H1 (cell line): ENCODE data around the gene ARMH1. TPM values are rescaled to one million over a fixed set of nuclear protein-coding genes. Genes with fewer than 3 reads are reported as not detected.

Experiments
- CTCF ChIA-PET: fragments of 300-600 bp; sonication (Branson Sonifier 250); formaldehyde crosslinking; loops from one replicate; lab custom pipeline; 2021; ENCODE audit not compliant: partially characterized antibody; lab: Charles Lee
- POLR2A ChIA-PET: fragments of 300-600 bp; sonication (Branson Sonifier 250); formaldehyde crosslinking; loops from one replicate; lab custom pipeline; 2021; ENCODE audit warnings: inconsistent platforms; ENCODE audit not compliant: partially characterized antibody; lab: Charles Lee
- DNase-seq, 2 experiments: peaks; one replicate each; pipeline versions ENCODE4 v3.0.0 to v3.0.0-alpha.2; 2010 to 2022; ENCODE audit warnings: low spot score in 2 of 2, low read depth in 1 of 2, mixed read lengths in 1 of 2
- FAIRE-seq: peaks from 2 replicates; lab custom pipeline; 2011; peaks lifted over from hg19 to GRCh38; lab: Jason Lieb, UNC
- H2AFZ ChIP-seq: 2 replicates; pipeline ENCODE4 v1.8.1; 2012; ENCODE audit warnings: low read length, inconsistent platforms
- H2AK5ac ChIP-seq: 2 replicates; pipeline ENCODE4 v1.6.1; 2013; ENCODE audit warnings: low read depth, low read length
- H2BK120ac ChIP-seq: replicated peaks from 2 replicates; pipeline ENCODE3; 2013; ENCODE audit warnings: low read depth, low read length, inconsistent platforms
- H2BK12ac ChIP-seq: 2 replicates; pipeline ENCODE4 v1.6.1; 2013; ENCODE audit warnings: low read depth, low read length
- H2BK15ac ChIP-seq: 2 replicates; pipeline ENCODE4 v1.6.1; 2013; ENCODE audit warnings: low read length
- H2BK20ac ChIP-seq: 2 replicates; pipeline ENCODE4 v1.6.1; 2013; ENCODE audit warnings: low read length
- H2BK5ac ChIP-seq: 2 replicates; pipeline ENCODE4 v1.6.1; 2013; ENCODE audit warnings: low read depth, low read length
- H3K14ac ChIP-seq: 2 replicates; pipeline ENCODE4 v1.6.1; 2013; ENCODE audit warnings: inconsistent platforms; ENCODE audit not compliant: insufficient read length
- H3K18ac ChIP-seq: 2 replicates; pipeline ENCODE4 v1.6.1; 2013; ENCODE audit warnings: low read length; ENCODE audit errors: extremely low read depth
- H3K23ac ChIP-seq: 2 replicates; pipeline ENCODE4 v1.6.1; 2013; ENCODE audit warnings: inconsistent platforms; ENCODE audit not compliant: insufficient read length
- H3K23me2 ChIP-seq: 2 replicates; pipeline ENCODE4 v1.6.1; 2013; ENCODE audit warnings: low read depth, low read length
- H3K27ac ChIP-seq: 2 replicates; pipeline ENCODE4 v1.6.1; 2011; ENCODE audit warnings: low read depth, low read length, inconsistent platforms
- H3K27me3 ChIP-seq, 4 experiments: replicated peaks in 1 of 4; 1 replicate in 1 of 4; 2 replicates in 3 of 4; pipeline versions ENCODE4 v1.6.1 to v1.8.1; 2011 to 2013; ENCODE audit warnings: low read length in 3 of 4, mild to moderate bottlenecking in 3 of 4, inconsistent platforms in 2 of 4, mixed read lengths in 2 of 4, moderate library complexity in 1 of 4; ENCODE audit not compliant: control insufficient read depth in 3 of 4, insufficient read depth in 3 of 4; ENCODE audit errors: extremely low read depth in 1 of 4
- H3K36me3 ChIP-seq, 4 experiments: 2 replicates each; pipeline versions ENCODE4 v1.6.1 to v1.8.1; 2011 to 2013; ENCODE audit warnings: mild to moderate bottlenecking in 4 of 4, low read length in 3 of 4, moderate library complexity in 2 of 4, control low read depth in 1 of 4, inconsistent platforms in 1 of 4; ENCODE audit not compliant: insufficient read depth in 4 of 4, control insufficient read depth in 2 of 4
- H3K4ac ChIP-seq: replicated peaks from 2 replicates; pipeline ENCODE3; 2013; ENCODE audit warnings: low read length, low read depth, mixed read lengths, inconsistent platforms; ENCODE audit not compliant: insufficient read length
- H3K4me1 ChIP-seq, 4 experiments: replicated peaks in 1 of 4; 1 replicate in 1 of 4; 2 replicates in 3 of 4; pipeline versions ENCODE4 v1.6.1 to v1.8.1; 2011 to 2013; ENCODE audit warnings: low read length in 3 of 4, inconsistent platforms in 2 of 4, mixed read lengths in 1 of 4; ENCODE audit not compliant: insufficient read depth in 4 of 4, control insufficient read depth in 3 of 4
- H3K4me2 ChIP-seq, 2 experiments: 2 replicates each; pipeline versions ENCODE4 v1.6.1 to v1.8.1; 2011 to 2013; ENCODE audit warnings: low read depth in 2 of 2, low read length in 2 of 2, control low read depth in 1 of 2, inconsistent platforms in 1 of 2, mild to moderate bottlenecking in 1 of 2; ENCODE audit not compliant: insufficient read depth in 1 of 2
- H3K4me3 ChIP-seq, 4 experiments: fragments of 200-600, 300-600 bp in 1 of 4; sonication (generic), shearing (Covaris generic), sonication (Bioruptor Twin) in 1 of 4; 2 replicates each; pipeline versions ENCODE4 v1.5.1 to v1.8.1; 2011 to 2016; ENCODE audit warnings: low read length in 4 of 4, low read depth in 3 of 4, control low read depth in 2 of 4, inconsistent platforms in 2 of 4, mild to moderate bottlenecking in 2 of 4, mixed read lengths in 1 of 4, moderate library complexity in 1 of 4; ENCODE audit not compliant: insufficient read depth in 2 of 4; ENCODE audit errors: extremely low read depth in 1 of 4
- H3K56ac ChIP-seq: replicated peaks from 2 replicates; pipeline ENCODE3; 2013; ENCODE audit warnings: low read depth, mild to moderate bottlenecking, mixed read lengths, low read length, inconsistent platforms; ENCODE audit not compliant: insufficient read length
- H3K79me1 ChIP-seq: 2 replicates; pipeline ENCODE4 v1.6.1; 2013; ENCODE audit warnings: low read depth, low read length, control low read depth
- H3K79me2 ChIP-seq, 2 experiments: 2 replicates each; pipeline versions ENCODE4 v1.6.1 to v1.8.1; 2012 to 2013; ENCODE audit warnings: low read length in 2 of 2, mild to moderate bottlenecking in 2 of 2, inconsistent platforms in 1 of 2; ENCODE audit not compliant: insufficient read depth in 2 of 2, control insufficient read depth in 1 of 2
- H3K9ac ChIP-seq, 4 experiments: replicated peaks in 1 of 4; 1 replicate in 1 of 4; 2 replicates in 3 of 4; pipeline versions ENCODE4 v1.6.1 to v1.8.1; 2011 to 2013; ENCODE audit warnings: low read depth in 3 of 4, low read length in 3 of 4, control low read depth in 2 of 4, mild to moderate bottlenecking in 2 of 4, moderate library complexity in 2 of 4, inconsistent platforms in 1 of 4; ENCODE audit errors: extremely low read depth in 1 of 4
- H3K9me3 ChIP-seq, 2 experiments: 2 replicates each; pipeline versions ENCODE4 v1.6.1 to v1.8.1; 2012 to 2013; ENCODE audit warnings: mild to moderate bottlenecking in 2 of 2, moderate library complexity in 2 of 2, control low read depth in 1 of 2, inconsistent platforms in 1 of 2, low read depth in 1 of 2, low read length in 1 of 2, mixed read lengths in 1 of 2; ENCODE audit not compliant: insufficient read depth in 2 of 2
- H4K20me1 ChIP-seq, 2 experiments: replicated peaks in 1 of 2; 2 replicates each; pipeline versions ENCODE3 to v1.8.1; 2011 to 2013; ENCODE audit warnings: inconsistent platforms in 2 of 2, low read length in 2 of 2, mild to moderate bottlenecking in 1 of 2; ENCODE audit not compliant: insufficient read depth in 2 of 2, control insufficient read depth in 1 of 2
- H4K5ac ChIP-seq: 2 replicates; pipeline ENCODE4 v1.6.1; 2013; ENCODE audit warnings: low read length, low read depth, mixed read lengths, inconsistent platforms; ENCODE audit not compliant: insufficient read length
- H4K8ac ChIP-seq: 2 replicates; pipeline ENCODE4 v1.8.0; 2013; ENCODE audit warnings: mild to moderate bottlenecking, moderate library complexity, low read length, inconsistent platforms; ENCODE audit not compliant: insufficient read depth; ENCODE audit errors: extremely low read depth
- H4K91ac ChIP-seq: replicated peaks from 2 replicates; pipeline ENCODE3; 2013; ENCODE audit warnings: low read length, mixed read lengths, inconsistent platforms; ENCODE audit not compliant: insufficient read length
- CHD1 ChIP-seq: IDR thresholded peaks from 2 replicates; pipeline ENCODE4 v1.6.1; 2012; ENCODE audit warnings: low read depth, low read length, improper control_type of control experiment
- JUN ChIP-seq: IDR thresholded peaks from 2 replicates; pipeline ENCODE4 v1.6.1; 2011; ENCODE audit warnings: low read depth, mild to moderate bottlenecking, improper control_type of control experiment, low read length
- PHF8 ChIP-seq: fragments of 200-600 bp; sonication (generic); conservative IDR thresholded peaks from 2 replicates; pipeline ENCODE4 v1.7.1; 2012; ENCODE audit warnings: low read depth, mild to moderate bottlenecking, inconsistent platforms, low read length, moderate library complexity
- POLR2A ChIP-seq, 2 experiments: IDR thresholded peaks; 1 replicate in 1 of 2; 2 replicates in 1 of 2; pipeline ENCODE4 v1.6.1; 2011; ENCODE audit warnings: low read depth in 2 of 2, low read length in 2 of 2, mild to moderate bottlenecking in 2 of 2; ENCODE audit errors: control extremely low read depth in 1 of 2
- RBBP5 ChIP-seq: IDR thresholded peaks from 2 replicates; pipeline ENCODE4 v1.7.1; 2012; ENCODE audit warnings: low read depth, mild to moderate bottlenecking, inconsistent platforms, low read length, moderate library complexity, borderline replicate concordance
- RXRA ChIP-seq: IDR thresholded peaks from 2 replicates; pipeline ENCODE4 v1.6.1; 2011; ENCODE audit warnings: low read depth, mild to moderate bottlenecking, low read length, moderate library complexity; ENCODE audit not compliant: insufficient read depth
- SIX5 ChIP-seq: IDR thresholded peaks from 2 replicates; pipeline ENCODE4 v1.6.1; 2011; ENCODE audit warnings: mild to moderate bottlenecking, low read depth, low read length
- SP2 ChIP-seq: IDR thresholded peaks from 2 replicates; pipeline ENCODE4 v1.6.1; 2012; ENCODE audit warnings: mild to moderate bottlenecking, low read length, inconsistent platforms
- SP4 ChIP-seq: IDR thresholded peaks from 2 replicates; pipeline ENCODE4 v1.6.1; 2012; ENCODE audit warnings: low read length, inconsistent platforms
- TAF1 ChIP-seq: IDR thresholded peaks from 2 replicates; pipeline ENCODE4 v1.6.1; 2011; ENCODE audit warnings: mild to moderate bottlenecking, low read depth, low read length
- TEAD4 ChIP-seq: IDR thresholded peaks from 2 replicates; pipeline ENCODE4 v1.6.1; 2012; ENCODE audit warnings: low read depth, low read length, inconsistent platforms, mixed read lengths
- YY1 ChIP-seq: IDR thresholded peaks from 2 replicates; pipeline ENCODE4 v1.6.1; 2011; ENCODE audit warnings: low read depth, mild to moderate bottlenecking, low read length
- WGBS, 2 experiments: shearing (Covaris generic) in 1 of 2; methylation state at CpG; one replicate each; pipeline versions ENCODE4 v1.1.6 to v1.1.7; 2013 to 2015; ENCODE audit warnings: low lambda C conversion rate in 2 of 2, mixed read lengths in 2 of 2, inconsistent platforms in 1 of 2, low coverage in 1 of 2, missing lambda C conversion rate in 1 of 2; ENCODE audit not compliant: insufficient replicate concordance in 2 of 2, insufficient coverage in 1 of 2, insufficient read length in 1 of 2; ENCODE audit errors: extremely low coverage in 1 of 2, missing lambda C conversion rate in 1 of 2; 5-methylcytosine and 5-hydroxymethylcytosine counted together
- polyA plus RNA-seq, 7 experiments: library from polyadenylated mRNA; depleted of rRNA in 3 of 7; stranded (reverse) in 5 of 7; unstranded in 2 of 7; fragments of >200 nt in 5 of 7; fragments of 200-250 nt in 2 of 7; gene quantifications; 1 replicate in 5 of 7; 2 replicates in 1 of 7; 4 replicates in 1 of 7; pipeline versions ENCODE4 v1.2.1 to v1.2.3, GENCODE V29; 2011 to 2013; ENCODE audit warnings: missing spikeins in 2 of 7, mixed read lengths in 2 of 7
- total RNA-seq: library from RNA; stranded (reverse); fragmentation: NEBNext Ultra II Directional; extraction: Animal tissue kit (Norgen Biotek cat#: 25700); gene quantifications from 2 replicates; pipeline ENCODE4 v1.2.1, GENCODE V29; 2021
- TF ChIP-seq, protein P1 (sequence below): IDR thresholded peaks from 2 replicates; pipeline ENCODE4 v1.6.1; 2012; ENCODE audit warnings: inconsistent platforms

The ARMH1 gene
- total and polyA plus RNA-seq, 2 of the 8 experiments (the other 6 are each of a cell fraction or from before 2014, with no cell fraction given): 0.82 to 0.85 TPM

- no peaks in the 10 kb centered on the region for H3K79me1 ChIP-seq
- no peak for DNase-seq
- no peak overlapping the region for H3K9ac ChIP-seq
- no peak overlapping the region for H4K5ac ChIP-seq
- H2BK120ac ChIP-seq: no peak overlapping the region
- H2BK15ac ChIP-seq: no peak overlapping the region
- no peak overlapping the region for H3K14ac ChIP-seq
- H2AK5ac ChIP-seq: no peak overlapping the region
- peaks cover 2 to 7% of the 10 kb centered on the region in 2 experiments for H4K20me1 ChIP-seq
- H4K91ac ChIP-seq: no peak overlapping the region
- POLR2A ChIA-PET: interaction anchor here (0.9 to 23.6 kb wide), 8 partner anchors 8 to 356 kb away, joined by 3 to 633 read pairs (median 4); no protein-coding TSS in a partner anchor
- H3K4me3 ChIP-seq: no peak overlapping the region
- H3K4ac ChIP-seq: no peak overlapping the region
- no peak overlapping the region for H2BK5ac ChIP-seq
- no peak overlapping the region for H3K23ac ChIP-seq
- no peaks in the 10 kb centered on the region for H3K9me3 ChIP-seq
- TF ChIP-seq PHF8: no peak
- no peak for TF ChIP-seq RXRA
- no peak for TF ChIP-seq SP4
- no peak for TF ChIP-seq POLR2A (IDR thresholded peaks at IDR 0.05; ENCODE audit: control extremely low read depth in 1 of 2, low read depth in 2 of 2, low read length in 2 of 2)
- no peak for TF ChIP-seq YY1
- no peak for TF ChIP-seq CHD1
- no peak for TF ChIP-seq RBBP5
- no peak for TF ChIP-seq SP2
- TF ChIP-seq TEAD4: no peak
- no peak for TF ChIP-seq SIX5
- no peak for TF ChIP-seq JUN
- TF ChIP-seq TAF1: no peak
- TF ChIP-seq, protein P1, sequence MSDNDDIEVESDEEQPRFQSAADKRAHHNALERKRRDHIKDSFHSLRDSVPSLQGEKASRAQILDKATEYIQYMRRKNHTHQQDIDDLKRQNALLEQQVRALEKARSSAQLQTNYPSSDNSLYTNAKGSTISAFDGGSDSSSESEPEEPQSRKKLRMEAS: no peak
- H2BK12ac ChIP-seq: no peak overlapping the region
- H2BK20ac ChIP-seq: no peak overlapping the region
- no peaks in the 10 kb centered on the region for H3K27me3 ChIP-seq
- H3K4me1 ChIP-seq: peaks cover 0 to 17% (median 9%) of the 10 kb centered on the region in 4 experiments; a peak in 5 of 7 replicates
- H2AFZ ChIP-seq: no peak overlapping the region
- no peak overlapping the region for H3K56ac ChIP-seq
- no peaks in the 10 kb centered on the region for H3K23me2 ChIP-seq
- H3K36me3 ChIP-seq: peaks cover 5 to 44% (median 19%) of the 10 kb centered on the region in 4 experiments; a peak in 7 of 8 replicates
- WGBS, 2 experiments: 60% methylated on average over 5 of the region's 8 CpGs; no CpG with 5 or more reads in 1 of the 2 experiments
- CTCF ChIA-PET: interaction anchor here (0.6 to 8.6 kb wide), 22 partner anchors 12 to 595 kb away, joined by 3 to 197 read pairs (median 4); no protein-coding TSS in a partner anchor
- FAIRE-seq: no peak
- no peak overlapping the region for H3K27ac ChIP-seq
- peak overlapping the region; percentile 26; the same call in 1 of the 2 replicates for H4K8ac ChIP-seq
- no peaks in the 10 kb centered on the region for H3K79me2 ChIP-seq
- H3K18ac ChIP-seq: no peak overlapping the region
- H3K4me2 ChIP-seq: no peak overlapping the region
These were observed 23.4 kb upstream of the ARMH1 start for GRCh38 chr1:44651069-44651468.
